Measurements from ENCODE around the gene NTRK2.

GRCh38 chr9:84861455-84861854 is 191.9 kb downstream of the NTRK2 start:
- no peak for TF ChIP-seq TEAD4 (IDR thresholded peaks at IDR 0.05)
- TF ChIP-seq TCF12 (IDR thresholded peaks at IDR 0.05; ENCODE audit: low read depth) = no peak
- TF ChIP-seq MAX (IDR thresholded peaks at IDR 0.05) = no peak
- no peak for TF ChIP-seq REST (IDR thresholded peaks at IDR 0.05; ENCODE audit: low read depth)
- TF ChIP-seq EP300 (IDR thresholded peaks at IDR 0.05; ENCODE audit: borderline replicate concordance) = no peak
- TF ChIP-seq EGR1 (IDR thresholded peaks at IDR 0.05) = no peak
- no peak for TF ChIP-seq CEBPB (IDR thresholded peaks at IDR 0.05)

Measured in Ishikawa (cell line).